Ishikawa (cell line): ENCODE measurements around the gene TBC1D2.

Experiments
- CEBPB ChIP-seq: IDR thresholded peaks from 2 replicates; pipeline ENCODE4 v1.6.1; 2012
- CREB1 ChIP-seq: IDR thresholded peaks from 2 replicates; pipeline ENCODE4 v1.6.1; 2012; ENCODE audit warnings: low read depth
- EGR1 ChIP-seq: IDR thresholded peaks from 2 replicates; pipeline ENCODE4 v1.6.1; 2012
- EP300 ChIP-seq: IDR thresholded peaks from 2 replicates; pipeline ENCODE4 v1.6.1; 2012; ENCODE audit warnings: borderline replicate concordance
- FOXM1 ChIP-seq: IDR thresholded peaks from 2 replicates; pipeline ENCODE4 v1.6.1; 2012; ENCODE audit warnings: low read depth, borderline replicate concordance
- NFIC ChIP-seq: IDR thresholded peaks from 2 replicates; pipeline ENCODE4 v1.6.1; 2012
- RAD21 ChIP-seq: IDR thresholded peaks from 2 replicates; pipeline ENCODE4 v1.6.1; 2012; ENCODE audit warnings: low read depth
- TAF1 ChIP-seq: IDR thresholded peaks from 2 replicates; pipeline ENCODE4 v1.6.1; 2012; ENCODE audit warnings: low read depth, mild to moderate bottlenecking
- TCF12 ChIP-seq: IDR thresholded peaks from 2 replicates; pipeline ENCODE4 v1.6.1; 2012; ENCODE audit warnings: low read depth
- TEAD4 ChIP-seq: IDR thresholded peaks from 2 replicates; pipeline ENCODE4 v1.6.1; 2012
- YY1 ChIP-seq: IDR thresholded peaks from 2 replicates; pipeline ENCODE4 v1.6.1; 2012; ENCODE audit warnings: low read depth
- ZBTB7A ChIP-seq: IDR thresholded peaks from 2 replicates; pipeline ENCODE4 v1.6.1; 2012; ENCODE audit warnings: low read depth
- TF ChIP-seq, protein P1 (sequence below): IDR thresholded peaks from 2 replicates; pipeline ENCODE4 v1.6.1; 2012
- TF ChIP-seq, protein P2 (sequence below): IDR thresholded peaks from 2 replicates; pipeline ENCODE4 v1.6.1; 2012
- TF ChIP-seq, protein P3 (sequence below): IDR thresholded peaks from 2 replicates; pipeline ENCODE4 v1.6.1; 2012; ENCODE audit warnings: low read depth, mild to moderate bottlenecking

TBC1D2 gene

DNA sequence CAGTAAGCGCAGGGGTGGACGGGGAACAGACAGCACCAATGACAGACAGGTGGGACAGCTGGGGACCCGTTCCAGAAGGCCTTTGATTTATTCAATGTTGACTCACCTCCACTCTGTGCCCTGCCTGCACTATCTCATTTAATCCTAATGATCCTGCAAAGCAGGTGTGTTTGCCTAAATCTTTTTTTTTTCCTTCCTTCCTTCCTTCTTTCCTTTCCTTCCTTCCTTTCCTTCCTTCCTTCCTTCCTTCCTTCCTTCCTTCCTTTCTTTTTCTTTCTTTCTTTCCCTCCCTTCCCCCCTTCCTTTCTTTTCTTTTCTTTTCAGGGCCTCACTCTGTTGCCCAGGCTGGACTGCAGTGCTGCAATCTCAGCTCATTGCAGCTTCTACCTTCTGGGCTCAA lies 45.9 kb downstream of the TBC1D2 start:
- TF ChIP-seq, protein P1, sequence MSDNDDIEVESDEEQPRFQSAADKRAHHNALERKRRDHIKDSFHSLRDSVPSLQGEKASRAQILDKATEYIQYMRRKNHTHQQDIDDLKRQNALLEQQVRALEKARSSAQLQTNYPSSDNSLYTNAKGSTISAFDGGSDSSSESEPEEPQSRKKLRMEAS = no peak

DNA sequence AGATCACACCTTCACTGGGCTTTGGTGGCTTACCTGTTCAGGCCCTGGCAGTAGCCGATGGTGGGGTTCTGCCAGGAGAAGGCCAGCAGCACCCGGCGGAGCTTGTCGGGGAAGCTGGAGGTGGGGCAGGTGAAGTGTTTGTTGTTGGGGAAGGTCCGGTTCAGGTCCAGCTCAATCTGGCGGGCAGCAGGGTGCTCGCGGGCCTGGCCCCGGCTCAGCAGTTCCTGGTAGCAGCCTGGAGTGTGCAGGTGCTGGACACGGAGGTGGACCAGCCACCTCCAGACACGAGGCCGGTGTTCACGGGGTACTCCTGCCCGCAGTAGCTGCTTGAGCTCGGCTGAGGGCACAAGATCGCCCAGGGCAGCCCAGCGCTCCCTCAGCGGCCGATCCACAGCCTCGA lies 46.8 kb downstream of the TBC1D2 start:
- TF ChIP-seq, protein P2, sequence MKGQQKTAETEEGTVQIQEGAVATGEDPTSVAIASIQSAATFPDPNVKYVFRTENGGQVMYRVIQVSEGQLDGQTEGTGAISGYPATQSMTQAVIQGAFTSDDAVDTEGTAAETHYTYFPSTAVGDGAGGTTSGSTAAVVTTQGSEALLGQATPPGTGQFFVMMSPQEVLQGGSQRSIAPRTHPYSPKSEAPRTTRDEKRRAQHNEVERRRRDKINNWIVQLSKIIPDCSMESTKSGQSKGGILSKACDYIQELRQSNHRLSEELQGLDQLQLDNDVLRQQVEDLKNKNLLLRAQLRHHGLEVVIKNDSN = no peak
- TF ChIP-seq TCF12 (no peak), EGR1 (no peak), NFIC (no peak), CEBPB (no peak), RAD21 (no peak), CREB1 (no peak), FOXM1 (no peak), ZBTB7A (no peak), EP300 (no peak), TAF1 (no peak), YY1 (no peak)
- TF ChIP-seq, protein P1 = no peak
- TF ChIP-seq, protein P3, sequence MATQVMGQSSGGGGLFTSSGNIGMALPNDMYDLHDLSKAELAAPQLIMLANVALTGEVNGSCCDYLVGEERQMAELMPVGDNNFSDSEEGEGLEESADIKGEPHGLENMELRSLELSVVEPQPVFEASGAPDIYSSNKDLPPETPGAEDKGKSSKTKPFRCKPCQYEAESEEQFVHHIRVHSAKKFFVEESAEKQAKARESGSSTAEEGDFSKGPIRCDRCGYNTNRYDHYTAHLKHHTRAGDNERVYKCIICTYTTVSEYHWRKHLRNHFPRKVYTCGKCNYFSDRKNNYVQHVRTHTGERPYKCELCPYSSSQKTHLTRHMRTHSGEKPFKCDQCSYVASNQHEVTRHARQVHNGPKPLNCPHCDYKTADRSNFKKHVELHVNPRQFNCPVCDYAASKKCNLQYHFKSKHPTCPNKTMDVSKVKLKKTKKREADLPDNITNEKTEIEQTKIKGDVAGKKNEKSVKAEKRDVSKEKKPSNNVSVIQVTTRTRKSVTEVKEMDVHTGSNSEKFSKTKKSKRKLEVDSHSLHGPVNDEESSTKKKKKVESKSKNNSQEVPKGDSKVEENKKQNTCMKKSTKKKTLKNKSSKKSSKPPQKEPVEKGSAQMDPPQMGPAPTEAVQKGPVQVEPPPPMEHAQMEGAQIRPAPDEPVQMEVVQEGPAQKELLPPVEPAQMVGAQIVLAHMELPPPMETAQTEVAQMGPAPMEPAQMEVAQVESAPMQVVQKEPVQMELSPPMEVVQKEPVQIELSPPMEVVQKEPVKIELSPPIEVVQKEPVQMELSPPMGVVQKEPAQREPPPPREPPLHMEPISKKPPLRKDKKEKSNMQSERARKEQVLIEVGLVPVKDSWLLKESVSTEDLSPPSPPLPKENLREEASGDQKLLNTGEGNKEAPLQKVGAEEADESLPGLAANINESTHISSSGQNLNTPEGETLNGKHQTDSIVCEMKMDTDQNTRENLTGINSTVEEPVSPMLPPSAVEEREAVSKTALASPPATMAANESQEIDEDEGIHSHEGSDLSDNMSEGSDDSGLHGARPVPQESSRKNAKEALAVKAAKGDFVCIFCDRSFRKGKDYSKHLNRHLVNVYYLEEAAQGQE = no peak

DNA sequence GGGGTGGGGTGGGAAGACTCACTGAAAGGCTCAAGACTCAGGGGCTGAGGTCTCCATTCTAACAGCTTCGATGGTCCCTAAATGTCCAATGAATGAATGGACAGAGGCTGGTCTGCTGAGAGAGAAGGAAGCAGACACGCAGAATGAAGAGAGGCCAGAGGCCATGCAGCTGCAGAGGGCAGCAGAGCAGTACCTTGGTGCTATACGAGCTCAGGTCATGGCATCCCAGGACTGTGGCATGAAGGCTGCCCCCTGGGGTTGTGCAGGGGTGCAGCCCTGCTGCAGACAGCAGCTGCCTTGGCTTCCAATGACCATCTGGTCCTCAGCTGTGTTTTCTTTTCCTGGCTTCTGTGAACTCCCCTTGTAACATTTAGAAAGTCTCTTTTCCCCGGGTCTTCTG lies 47.8 kb downstream of the TBC1D2 start:
- TF ChIP-seq RAD21 (peak; percentile 33; the same call in 1 of the 2 replicates), CEBPB (no peak), TCF12 (no peak)

DNA sequence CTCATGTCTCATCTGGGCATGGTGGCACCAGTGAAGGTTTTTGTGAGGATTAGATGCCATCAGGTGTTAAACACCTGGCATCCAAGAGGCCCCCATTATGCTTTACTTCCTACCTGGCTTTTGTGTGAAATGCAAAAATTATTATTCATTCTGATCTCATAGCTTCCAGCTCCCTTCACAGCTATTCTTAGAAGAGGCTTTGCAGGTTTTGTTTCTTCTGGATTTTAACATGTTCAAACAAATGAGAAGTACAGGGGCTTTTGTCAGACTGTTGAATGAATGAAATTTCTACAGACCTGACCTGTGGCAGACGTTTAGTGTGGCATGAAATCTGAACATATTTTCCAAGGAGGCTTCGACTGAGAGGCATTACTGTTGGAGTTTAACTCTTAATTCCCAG lies 48.7 kb downstream of the TBC1D2 start:
- TF ChIP-seq FOXM1 (no peak), TCF12 (no peak), CREB1 (no peak), TAF1 (no peak), ZBTB7A (no peak), RAD21 (no peak), EP300 (no peak)

DNA sequence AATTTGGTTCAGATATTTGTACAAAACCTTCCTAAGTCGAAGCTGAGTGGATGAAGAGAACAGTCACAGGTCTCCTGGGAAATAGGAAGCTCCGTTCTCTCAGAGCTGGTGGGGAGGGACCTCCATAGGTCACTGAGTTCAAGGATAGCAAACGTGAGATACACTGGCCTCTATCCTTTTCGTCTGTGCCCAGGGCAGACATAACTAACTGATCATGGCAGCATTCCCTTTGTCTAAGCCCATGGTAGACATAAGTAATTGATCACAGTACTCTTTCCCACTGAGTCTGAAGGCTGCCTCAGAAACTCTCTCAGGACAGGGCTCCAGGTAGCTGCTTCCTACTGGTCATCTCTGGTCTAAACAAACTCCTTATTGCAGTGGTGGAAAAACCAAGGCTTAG lies 50.8 kb downstream of the TBC1D2 start:
- TF ChIP-seq ZBTB7A (no peak), TCF12 (no peak), EP300 (no peak), CREB1 (no peak), YY1 (no peak), NFIC (no peak), TAF1 (no peak)
- TF ChIP-seq, protein P3 = no peak

DNA sequence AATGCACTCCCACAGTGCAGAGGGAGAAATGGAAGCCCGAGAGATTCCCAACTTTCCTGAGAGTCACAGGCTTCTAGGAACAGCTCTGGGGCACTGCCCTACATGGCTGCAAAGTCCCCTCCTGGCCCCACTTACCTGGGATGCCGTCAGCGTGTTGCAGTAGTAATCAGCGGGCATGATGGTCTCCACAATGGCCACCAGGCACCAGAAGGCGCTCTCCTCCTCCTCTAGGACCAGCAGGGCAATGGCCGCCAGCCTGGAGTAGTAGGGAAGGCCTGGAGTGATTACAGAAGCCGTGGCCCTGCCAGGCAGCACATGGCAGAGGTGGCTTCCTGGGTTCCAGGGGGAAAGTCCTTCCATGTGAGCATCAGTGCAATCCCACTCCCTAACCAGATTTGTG lies 52.3 kb downstream of the TBC1D2 start:
- no peak for TF ChIP-seq EP300
- TF ChIP-seq CEBPB = no peak
- TF ChIP-seq TCF12 = no peak
- no peak for TF ChIP-seq YY1
- no peak for TF ChIP-seq FOXM1
- TF ChIP-seq, protein P2 = no peak
- TF ChIP-seq CREB1 = no peak
- no peak for TF ChIP-seq TEAD4
- no peak for TF ChIP-seq RAD21
- TF ChIP-seq, protein P3 = no peak
- TF ChIP-seq ZBTB7A = no peak
- TF ChIP-seq, protein P1 = no peak
- TF ChIP-seq TAF1 = no peak
- no peak for TF ChIP-seq EGR1
- TF ChIP-seq NFIC = no peak
